Neural cell (in vitro differentiated cells): ENCODE data around the gene CST1.

Experiments
- CTCF ChIP-seq: fragments of 450-650 bp; IDR thresholded peaks from 2 replicates; pipeline ENCODE4 v1.5.1; 2014; ENCODE audit warnings: antibody characterized with exemption, mild to moderate bottlenecking, moderate library complexity; ENCODE audit not compliant: poor library complexity, severe bottlenecking
- EP300 ChIP-seq: fragments of 450-650 bp; conservative IDR thresholded peaks from 2 replicates; pipeline ENCODE4 v1.6.1; 2014; ENCODE audit warnings: antibody characterized with exemption, mild to moderate bottlenecking, moderate library complexity; ENCODE audit not compliant: poor library complexity, severe bottlenecking
- EZH2 ChIP-seq: fragments of 200-600, 300-800 bp; shearing (Covaris generic), sonication (generic); IDR thresholded peaks from 2 replicates; pipeline ENCODE4 v1.6.1; 2014; ENCODE audit warnings: antibody characterized with exemption, low read length, borderline replicate concordance, mild to moderate bottlenecking; ENCODE audit not compliant: insufficient read depth, poor library complexity, severe bottlenecking
- POLR2AphosphoS5 ChIP-seq: IDR thresholded peaks from 2 replicates; pipeline ENCODE4 v1.6.1; 2012
- REST ChIP-seq: IDR thresholded peaks from 2 replicates; pipeline ENCODE4 v1.6.1; 2012; ENCODE audit warnings: borderline replicate concordance
- TAF1 ChIP-seq: IDR thresholded peaks from 2 replicates; pipeline ENCODE4 v1.6.1; 2012; ENCODE audit warnings: low read depth

- TF ChIP-seq CTCF (no peak), POLR2AphosphoS5 (no peak), REST (no peak), EZH2 (no peak), EP300 (no peak), TAF1 (no peak)
These were observed 22.8 kb upstream of the CST1 start for GRCh38 chr20:23773579-23773978.
